ENCODE data around the gene SERPINA3.

DNA sequence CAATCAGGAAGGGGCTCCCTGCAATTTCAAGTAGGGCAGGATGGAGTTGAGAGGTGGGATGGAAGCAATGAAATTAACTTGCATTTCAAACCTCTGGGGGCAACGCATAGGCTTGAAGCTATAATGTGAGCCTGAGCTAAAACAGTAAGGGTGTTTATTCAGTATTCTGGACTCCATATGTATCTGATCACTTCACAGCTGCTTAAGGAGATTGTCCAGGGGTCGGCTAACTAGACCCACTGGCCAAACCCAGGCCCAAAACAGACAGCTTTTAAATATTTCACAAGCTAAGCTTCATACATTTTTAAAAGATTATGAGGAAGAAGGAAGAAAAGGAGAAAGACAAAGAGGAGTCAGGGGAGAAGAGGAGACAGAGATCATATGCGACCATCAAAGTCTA lies 6.8 kb upstream of the SERPINA3 start:
- TF ChIP-seq, protein P1, sequence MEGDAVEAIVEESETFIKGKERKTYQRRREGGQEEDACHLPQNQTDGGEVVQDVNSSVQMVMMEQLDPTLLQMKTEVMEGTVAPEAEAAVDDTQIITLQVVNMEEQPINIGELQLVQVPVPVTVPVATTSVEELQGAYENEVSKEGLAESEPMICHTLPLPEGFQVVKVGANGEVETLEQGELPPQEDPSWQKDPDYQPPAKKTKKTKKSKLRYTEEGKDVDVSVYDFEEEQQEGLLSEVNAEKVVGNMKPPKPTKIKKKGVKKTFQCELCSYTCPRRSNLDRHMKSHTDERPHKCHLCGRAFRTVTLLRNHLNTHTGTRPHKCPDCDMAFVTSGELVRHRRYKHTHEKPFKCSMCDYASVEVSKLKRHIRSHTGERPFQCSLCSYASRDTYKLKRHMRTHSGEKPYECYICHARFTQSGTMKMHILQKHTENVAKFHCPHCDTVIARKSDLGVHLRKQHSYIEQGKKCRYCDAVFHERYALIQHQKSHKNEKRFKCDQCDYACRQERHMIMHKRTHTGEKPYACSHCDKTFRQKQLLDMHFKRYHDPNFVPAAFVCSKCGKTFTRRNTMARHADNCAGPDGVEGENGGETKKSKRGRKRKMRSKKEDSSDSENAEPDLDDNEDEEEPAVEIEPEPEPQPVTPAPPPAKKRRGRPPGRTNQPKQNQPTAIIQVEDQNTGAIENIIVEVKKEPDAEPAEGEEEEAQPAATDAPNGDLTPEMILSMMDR (IDR thresholded peaks at IDR 0.05; ENCODE audit: insufficient read depth, low read depth, low read length) = no peak
- TF ChIP-seq EZH2 (IDR thresholded peaks at IDR 0.05; ENCODE audit: insufficient read depth, low read length) = no peak
